ENCODE data around the gene ADAMTS13. TPM values are rescaled to one million over a fixed set of nuclear protein-coding genes. Genes with fewer than 3 reads are reported as not detected.
"Not testable (repeated sequence)": the region's sequence is repeated elsewhere in the genome, so short reads cannot be mapped to it uniquely, and the experiment has no call there.

The ADAMTS13 gene
- total RNA-seq, 1 donor from 2014 or later, result 12.9 TPM

DNA sequence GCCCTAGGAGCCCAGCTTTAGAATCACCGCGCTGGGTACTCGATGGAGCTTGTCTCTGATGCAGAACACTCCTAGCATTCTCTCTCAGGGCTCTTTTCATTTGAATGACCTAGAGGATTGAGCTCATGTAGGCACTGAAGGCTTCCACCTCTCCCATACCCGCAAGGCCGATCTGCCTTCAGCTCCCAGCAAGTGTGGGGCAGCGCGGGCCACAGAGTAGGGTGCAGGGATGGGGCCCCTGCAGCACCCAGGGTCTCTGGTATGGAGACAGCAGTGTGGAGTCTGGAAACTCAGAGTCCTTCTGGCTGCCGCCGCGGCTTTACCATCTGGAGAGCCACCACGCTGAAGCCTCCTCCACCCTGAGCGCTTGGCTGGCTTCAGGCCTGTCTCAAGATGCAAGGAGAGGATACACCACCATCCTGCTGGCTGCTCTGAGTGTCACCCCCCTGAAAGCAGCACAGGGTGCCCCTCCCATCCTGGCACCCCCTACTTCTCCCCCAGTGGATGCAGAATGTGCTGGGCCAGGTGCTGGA, 33.1 kb upstream of the ADAMTS13 start:
- H3K4me3 Mint-ChIP-seq, result no peak overlapping the region
- TF ChIP-seq CTCF (conservative IDR thresholded peaks at IDR 0.05), result no peak
- no peaks in the 10 kb centered on the region for H3K4me1 Mint-ChIP-seq (ENCODE audit: unreplicated experiment)
- H3K36me3 Mint-ChIP-seq, result no peaks in the 10 kb centered on the region
- H3K9me3 Mint-ChIP-seq, result no peaks in the 10 kb centered on the region
- no peak overlapping the region for H3K27ac Mint-ChIP-seq
- no peaks in the 10 kb centered on the region for H3K27me3 Mint-ChIP-seq
- no peak for DNase-seq (ENCODE audit: extremely low spot score, unreplicated experiment)

DNA sequence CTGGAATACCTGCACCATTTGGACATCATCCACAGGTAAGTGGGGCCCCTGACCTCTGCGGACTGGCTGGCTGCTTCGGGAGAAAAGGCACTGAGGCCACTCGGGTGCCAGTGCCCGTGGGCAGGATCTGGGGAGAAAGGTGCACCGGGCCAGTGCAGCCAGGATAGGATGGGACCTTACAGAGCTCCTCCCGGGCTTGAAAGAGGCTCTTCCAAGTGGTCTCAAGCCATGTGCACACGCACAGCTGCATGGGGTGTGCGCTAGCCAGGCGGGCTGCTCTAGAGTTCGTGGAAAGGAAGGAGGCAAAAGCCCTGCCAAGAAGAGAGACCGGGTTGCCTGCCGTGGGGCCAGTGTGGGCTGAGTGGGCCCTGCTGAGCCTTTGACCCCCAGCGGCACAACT, 32.6 kb upstream of the ADAMTS13 start:
- Mint-ChIP-seq H3K36me3 (no peaks in the 10 kb centered on the region), H3K4me3 (no peak overlapping the region), H3K27ac (no peak overlapping the region), H3K9me3 (no peaks in the 10 kb centered on the region), H3K4me1 (ENCODE audit: unreplicated experiment) (no peaks in the 10 kb centered on the region), H3K27me3 (no peaks in the 10 kb centered on the region)
- DNase-seq (ENCODE audit: extremely low spot score, unreplicated experiment), result no peak
- TF ChIP-seq CTCF (conservative IDR thresholded peaks at IDR 0.05), result no peak

GRCh38 chr9:133390713-133391112, 31.5 kb upstream of the ADAMTS13 start:
- no peak overlapping the region for H3K27ac Mint-ChIP-seq
- H3K4me3 Mint-ChIP-seq, result no peak overlapping the region
- no peak for DNase-seq (ENCODE audit: extremely low spot score, unreplicated experiment)
- H3K4me1 Mint-ChIP-seq (ENCODE audit: unreplicated experiment), result no peaks in the 10 kb centered on the region
- peaks cover under 1% of the 10 kb centered on the region for H3K27me3 Mint-ChIP-seq
- no peak for TF ChIP-seq CTCF (conservative IDR thresholded peaks at IDR 0.05)
- H3K9me3 Mint-ChIP-seq, result no peaks in the 10 kb centered on the region
- no peaks in the 10 kb centered on the region for H3K36me3 Mint-ChIP-seq

- DNase-seq (ENCODE audit: extremely low spot score, unreplicated experiment); H3K4me1 Mint-ChIP-seq (ENCODE audit: unreplicated experiment); H3K27ac Mint-ChIP-seq; H3K27me3 Mint-ChIP-seq; H3K4me3 Mint-ChIP-seq; H3K36me3 Mint-ChIP-seq; H3K9me3 Mint-ChIP-seq: not testable (repeated sequence)
These were observed 30.7 kb upstream of the ADAMTS13 start for GRCh38 chr9:133391449-133391848.

- not testable (repeated sequence) for H3K27ac Mint-ChIP-seq
These were observed 29.9 kb upstream of the ADAMTS13 start for GRCh38 chr9:133392308-133392707.

GRCh38 chr9:133393399-133393798, 28.8 kb upstream of the ADAMTS13 start:
- no peak for DNase-seq (ENCODE audit: extremely low spot score, unreplicated experiment)
- Mint-ChIP-seq H3K4me1 (ENCODE audit: unreplicated experiment) (no peaks in the 10 kb centered on the region), H3K9me3 (no peaks in the 10 kb centered on the region), H3K4me3 (no peak overlapping the region), H3K36me3 (no peaks in the 10 kb centered on the region), H3K27me3 (peaks cover 10% of the 10 kb centered on the region), H3K27ac (no peak overlapping the region)
- no peak for TF ChIP-seq CTCF (conservative IDR thresholded peaks at IDR 0.05)

More at GRCh38 chr9:133392308-133392707, 29.9 kb upstream of the ADAMTS13 start:
- not testable (repeated sequence) for H3K36me3 Mint-ChIP-seq; H3K9me3 Mint-ChIP-seq; H3K4me1 Mint-ChIP-seq (ENCODE audit: unreplicated experiment); DNase-seq (ENCODE audit: extremely low spot score, unreplicated experiment); H3K4me3 Mint-ChIP-seq; H3K27me3 Mint-ChIP-seq

Measured in type B pancreatic cell (in vitro differentiated cells).